ENCODE measurements around the gene LRRC53. TPM values are rescaled to one million over a fixed set of nuclear protein-coding genes. Genes with fewer than 3 reads are reported as not detected.

The LRRC53 gene, protein sequence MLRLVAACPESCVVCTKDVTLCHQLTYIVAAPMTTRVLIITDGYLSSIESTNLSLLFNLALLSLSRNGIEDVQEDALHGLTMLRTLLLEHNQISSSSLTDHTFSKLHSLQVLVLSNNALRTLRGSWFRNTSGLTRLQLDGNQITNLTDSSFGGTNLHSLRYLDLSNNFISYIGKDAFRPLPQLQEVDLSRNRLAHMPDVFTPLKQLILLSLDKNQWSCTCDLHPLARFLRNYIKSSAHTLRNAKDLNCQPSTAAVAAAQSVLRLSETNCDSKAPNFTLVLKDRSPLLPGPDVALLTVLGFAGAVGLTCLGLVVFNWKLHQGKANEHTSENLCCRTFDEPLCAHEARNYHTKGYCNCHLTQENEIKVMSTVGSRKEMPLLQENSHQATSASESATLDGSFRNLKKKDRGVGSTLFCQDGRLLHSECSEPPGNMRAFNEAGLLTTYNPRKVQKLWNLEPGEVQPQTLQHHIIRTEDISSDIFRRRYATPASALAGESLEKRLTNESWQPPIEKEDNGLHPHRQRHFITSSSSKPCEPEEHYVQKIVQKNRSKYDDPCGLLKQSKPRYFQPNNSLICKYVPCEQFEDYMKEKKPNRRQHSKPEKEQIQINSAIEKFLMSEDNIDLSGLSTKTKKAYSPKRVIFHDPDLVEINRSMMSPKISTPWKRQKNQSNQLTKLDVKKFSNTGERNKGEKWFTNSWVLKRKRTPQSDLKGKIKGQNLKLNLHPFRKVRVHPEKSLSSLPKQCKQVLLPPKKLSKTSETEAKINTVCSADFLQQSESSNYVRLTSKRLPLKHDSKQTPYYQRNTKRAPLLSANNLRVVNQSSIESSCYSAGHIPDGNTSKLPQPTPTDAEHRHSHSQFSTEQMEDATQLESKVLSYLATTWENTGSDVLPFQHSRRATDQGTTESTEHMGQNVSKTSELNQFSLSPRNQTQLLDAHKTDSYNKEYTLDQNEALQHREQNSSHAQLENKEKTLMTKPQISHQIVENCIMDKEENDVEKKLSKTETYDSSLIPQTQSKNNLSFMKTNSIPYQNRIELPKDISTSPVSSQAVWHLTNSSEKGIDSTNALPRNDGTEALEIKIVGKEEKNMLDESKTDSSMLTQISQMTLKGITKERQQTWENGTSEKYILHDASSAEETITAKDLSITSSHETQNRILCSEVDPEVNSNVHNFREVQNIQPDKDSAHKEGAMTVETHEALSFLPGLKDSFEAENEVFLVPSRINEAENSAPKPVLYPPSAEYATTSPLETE
- not detected in 2 replicates for total RNA-seq (2014; rRNA removed; shearing (Covaris generic))

DNA sequence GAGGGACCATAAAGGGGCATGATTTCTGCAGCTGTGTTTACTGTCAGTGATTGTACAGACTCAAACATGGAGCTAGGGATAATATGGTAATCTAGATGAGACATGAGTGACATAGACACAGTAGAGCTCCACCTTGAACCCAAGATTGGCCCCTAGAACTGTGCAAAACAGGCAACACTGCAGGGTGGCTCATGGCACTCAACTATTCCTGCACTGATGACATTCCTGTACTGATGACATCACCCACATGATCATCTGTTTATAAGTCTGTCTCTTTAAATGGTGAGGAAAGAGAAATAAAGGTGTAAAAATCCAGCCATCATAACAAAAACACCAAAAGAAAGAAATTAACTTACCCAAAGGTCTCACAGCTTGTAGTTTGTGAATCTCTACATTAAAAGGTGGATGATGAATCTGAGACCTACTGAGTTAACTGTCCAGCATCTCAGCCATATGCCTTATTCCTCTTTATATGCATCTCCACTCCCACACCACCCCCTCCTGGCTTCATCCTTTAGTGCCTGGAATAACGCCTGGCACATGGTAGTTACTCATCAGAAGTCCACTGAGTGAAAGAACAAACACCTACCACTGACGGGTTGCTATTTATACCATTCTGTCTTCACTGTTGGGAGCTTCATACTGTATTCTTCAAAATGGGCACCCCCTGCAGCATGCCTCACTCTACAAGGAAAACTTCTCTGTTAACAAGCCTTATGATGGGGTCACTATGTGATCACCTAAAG lies at the start of gene LRRC53:
TSS of gene LRRC53 (minus strand) at position 442 of the 746 bp plus-strand sequence. CDS start 29,262 bp downstream, outside the sequence.
- peaks cover 5% of the 10 kb centered on the region; the same call in 1 of the 2 replicates for H3K27me3 ChIP-seq (replicated peaks)
- no peaks in the 10 kb centered on the region for H3K36me3 ChIP-seq
- H3K4me1 ChIP-seq (replicated peaks) = no peaks in the 10 kb centered on the region
- H3K9me3 ChIP-seq (replicated peaks) = no peaks in the 10 kb centered on the region
- H3K4me3 ChIP-seq = no peak within 1 kb of the TSS
- no peak within 1 kb of the TSS for H3K27ac ChIP-seq
- DNase-seq (ENCODE audit: low read depth in 1 of 2, low spot score in 2 of 2) = no peak

DNA sequence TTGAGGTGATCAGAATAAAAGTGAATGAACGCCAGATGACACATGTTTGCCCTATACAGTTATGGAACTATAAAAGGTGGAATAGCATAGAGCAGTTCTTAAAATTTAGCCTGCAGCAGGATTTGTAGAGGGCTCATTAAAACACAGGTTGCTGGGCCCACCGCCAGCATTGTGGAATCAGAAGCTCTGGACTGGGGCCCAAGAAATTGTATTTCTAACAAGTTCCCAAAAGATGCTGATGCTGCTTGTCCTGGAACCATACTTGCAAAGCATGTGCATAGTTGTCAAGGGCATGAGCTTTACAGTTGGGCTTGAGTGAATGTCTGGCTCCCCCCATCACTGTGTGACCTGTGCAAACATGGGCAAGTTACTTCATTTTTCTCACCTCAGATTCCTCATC lies 37.5 kb upstream of the LRRC53 start:
- Histone ChIP-seq H3K4me1 (replicated peaks) (no peaks in the 10 kb centered on the region), H3K27ac (no peak overlapping the region), H3K27me3 (replicated peaks) (no peaks in the 10 kb centered on the region; the same call in 1 of the 2 replicates), H3K36me3 (no peaks in the 10 kb centered on the region), H3K4me3 (no peak overlapping the region), H3K9me3 (replicated peaks) (no peaks in the 10 kb centered on the region)
- no peak for DNase-seq (ENCODE audit: low read depth in 1 of 2, low spot score in 2 of 2)

DNA sequence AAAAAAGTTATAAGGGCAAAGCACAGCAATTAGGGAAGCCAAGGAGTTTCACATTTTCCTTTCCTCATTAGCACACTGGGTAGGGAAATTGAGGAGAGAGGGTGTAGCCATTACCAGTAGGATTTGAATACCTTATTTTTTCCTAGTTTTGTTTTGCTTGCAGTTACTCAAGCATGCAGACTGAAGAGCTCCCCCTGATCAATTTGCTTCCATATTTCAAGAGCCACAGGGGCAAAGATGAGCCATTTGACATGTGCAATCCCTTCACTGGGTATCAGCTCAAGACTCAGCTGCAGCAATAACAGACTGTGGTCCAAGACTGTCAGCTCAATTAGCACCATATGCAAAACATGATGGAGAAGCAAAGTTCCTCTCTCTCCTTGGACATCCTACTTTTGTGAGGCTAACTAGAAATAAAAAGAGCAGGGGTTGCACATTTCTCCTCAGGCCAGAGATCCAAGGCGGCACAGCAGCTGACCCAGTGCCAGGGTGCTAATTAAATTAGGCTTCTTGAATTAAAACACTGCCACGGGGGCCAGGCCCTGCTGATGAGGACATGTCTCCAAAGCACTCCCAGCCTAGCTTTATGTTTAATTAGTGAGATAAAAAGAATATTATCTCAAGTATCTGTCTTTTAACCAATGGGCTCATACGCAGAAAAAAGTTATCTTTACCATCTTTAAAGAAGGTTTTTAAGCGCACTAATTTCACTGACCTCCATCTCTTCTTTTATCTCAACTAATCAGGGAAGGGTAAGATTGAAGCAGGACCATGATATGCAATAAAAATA lies 36.7 kb upstream of the LRRC53 start:
- Histone ChIP-seq H3K9me3 (replicated peaks) (no peaks in the 10 kb centered on the region), H3K27me3 (replicated peaks) (no peaks in the 10 kb centered on the region; the same call in 1 of the 2 replicates), H3K27ac (no peak overlapping the region), H3K4me1 (replicated peaks) (no peaks in the 10 kb centered on the region), H3K4me3 (no peak overlapping the region), H3K36me3 (no peaks in the 10 kb centered on the region)
- DNase-seq (ENCODE audit: low read depth in 1 of 2, low spot score in 2 of 2) = no peak

DNA sequence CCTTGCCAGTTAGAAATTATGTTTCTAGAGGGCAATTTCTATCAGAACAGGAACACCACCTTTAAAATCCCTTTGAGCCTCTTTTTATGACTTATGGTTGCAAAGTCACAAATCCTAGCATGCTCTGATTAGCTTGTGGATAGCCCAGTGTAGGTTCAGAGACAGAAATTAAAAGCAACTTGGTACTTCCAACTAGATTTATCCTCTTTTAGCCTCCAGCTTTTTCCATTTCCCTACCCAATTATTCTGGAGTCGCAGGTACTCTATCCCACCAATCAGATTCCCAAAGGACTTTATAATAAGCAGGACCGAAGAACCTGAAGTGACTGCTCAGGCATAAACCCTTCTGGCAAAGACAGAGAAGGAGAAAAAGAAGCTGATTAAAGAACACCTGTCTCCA lies 33.4 kb upstream of the LRRC53 start:
- Histone ChIP-seq H3K27ac (no peak overlapping the region), H3K36me3 (no peaks in the 10 kb centered on the region), H3K4me1 (replicated peaks) (no peaks in the 10 kb centered on the region), H3K27me3 (replicated peaks) (no peaks in the 10 kb centered on the region), H3K4me3 (no peak overlapping the region), H3K9me3 (replicated peaks) (no peaks in the 10 kb centered on the region)
- DNase-seq (ENCODE audit: low read depth in 1 of 2, low spot score in 2 of 2) = no peak

DNA sequence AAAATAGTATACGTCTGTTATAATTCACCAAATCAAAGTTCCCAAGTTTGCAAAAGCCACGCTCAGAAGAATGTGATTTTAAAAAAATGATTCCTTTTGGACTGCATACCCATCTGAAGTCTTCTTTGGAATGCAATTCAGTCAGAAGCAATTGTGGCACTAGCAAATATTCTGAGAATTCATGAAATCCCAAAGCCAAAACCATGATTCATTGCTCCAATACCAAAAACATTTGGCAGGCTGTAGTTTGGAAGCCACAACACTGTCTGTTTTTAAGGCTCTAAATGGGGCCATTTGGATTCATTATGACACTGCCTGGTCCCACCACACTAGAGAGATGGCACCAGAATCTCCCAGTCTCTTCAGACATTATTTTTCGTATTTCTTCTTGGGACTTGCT lies 21.8 kb upstream of the LRRC53 start:
- H3K4me3 ChIP-seq = no peak overlapping the region
- peak in 1 of 2 experiments; percentile 52 for DNase-seq (ENCODE audit: low read depth in 1 of 2, low spot score in 2 of 2)
- H3K27me3 ChIP-seq (replicated peaks) = no peaks in the 10 kb centered on the region; the same call in 1 of the 2 replicates
- H3K27ac ChIP-seq = peak overlapping the region; percentile 71
- no peaks in the 10 kb centered on the region for H3K9me3 ChIP-seq (replicated peaks)
- H3K4me1 ChIP-seq (replicated peaks) = peaks cover 7% of the 10 kb centered on the region
- no peaks in the 10 kb centered on the region for H3K36me3 ChIP-seq

DNA sequence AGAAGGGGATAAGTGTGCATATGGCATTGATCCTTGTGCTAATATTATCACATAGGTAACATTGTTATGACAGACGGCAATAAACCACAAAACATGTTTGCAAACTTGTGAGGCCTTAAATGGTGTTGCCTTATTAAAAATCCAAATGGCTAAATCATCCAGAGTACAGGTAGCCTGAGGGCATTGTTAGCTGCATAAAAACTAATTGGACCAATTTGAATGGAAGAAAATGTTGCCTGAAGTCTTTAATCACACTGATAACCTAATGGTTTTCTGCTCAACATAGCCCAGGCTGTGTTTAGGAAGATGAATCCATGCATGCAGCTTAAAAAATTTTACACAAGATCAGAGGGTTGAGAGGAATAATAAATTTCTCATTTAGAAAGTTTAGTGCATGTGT lies 19.4 kb upstream of the LRRC53 start:
- Histone ChIP-seq H3K4me1 (replicated peaks) (peaks cover 13% of the 10 kb centered on the region), H3K9me3 (replicated peaks) (no peaks in the 10 kb centered on the region), H3K36me3 (no peaks in the 10 kb centered on the region), H3K27me3 (replicated peaks) (no peaks in the 10 kb centered on the region), H3K27ac (no peak overlapping the region), H3K4me3 (no peak overlapping the region)
- DNase-seq (ENCODE audit: low read depth in 1 of 2, low spot score in 2 of 2) = no peak

DNA sequence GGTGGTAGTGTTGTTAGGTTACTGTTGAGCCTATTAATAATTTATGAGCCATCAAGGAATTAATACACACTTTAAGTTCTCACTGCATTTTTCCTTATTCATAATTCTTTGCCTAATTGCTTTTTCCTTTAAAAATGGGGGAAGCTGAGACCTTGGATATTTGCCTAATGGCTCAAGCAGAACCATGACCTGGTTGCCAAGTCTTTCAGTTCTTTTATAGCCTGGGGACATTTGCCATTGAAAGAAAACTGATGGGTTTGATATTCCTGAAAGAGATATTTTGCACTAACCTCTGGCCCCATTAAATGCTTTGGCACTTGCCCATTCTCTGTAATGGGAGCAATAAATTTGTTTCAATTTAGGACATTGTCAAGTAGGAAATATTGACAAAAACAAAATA lies 18.5 kb upstream of the LRRC53 start:
- H3K27ac ChIP-seq = no peak overlapping the region
- no peak for DNase-seq (ENCODE audit: low read depth in 1 of 2, low spot score in 2 of 2)
- H3K27me3 ChIP-seq (replicated peaks) = no peaks in the 10 kb centered on the region
- H3K4me3 ChIP-seq = no peak overlapping the region
- peaks cover 13% of the 10 kb centered on the region for H3K4me1 ChIP-seq (replicated peaks)
- H3K36me3 ChIP-seq = no peaks in the 10 kb centered on the region
- H3K9me3 ChIP-seq (replicated peaks) = no peaks in the 10 kb centered on the region

DNA sequence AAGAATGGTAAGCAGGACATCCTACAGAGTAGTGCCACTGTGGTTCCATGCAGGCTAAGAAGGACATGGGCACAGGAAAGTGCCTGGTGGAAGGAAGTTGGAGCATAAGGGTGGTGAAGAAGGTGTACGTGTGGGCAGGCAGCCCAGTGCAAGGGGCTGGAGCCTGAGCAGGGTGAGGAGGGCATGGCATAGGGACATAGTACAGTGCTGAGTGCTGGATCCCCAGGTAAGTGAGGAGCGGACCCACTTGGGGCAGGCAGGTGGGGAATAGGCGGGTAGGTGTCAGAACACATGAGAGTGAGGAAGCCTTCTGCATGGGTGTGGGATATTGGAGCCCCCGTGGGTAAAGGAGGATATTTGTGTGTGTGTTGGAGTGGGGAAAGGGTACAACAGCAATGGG lies 15.7 kb upstream of the LRRC53 start:
- H3K36me3 ChIP-seq = no peaks in the 10 kb centered on the region
- H3K27me3 ChIP-seq (replicated peaks) = no peaks in the 10 kb centered on the region
- no peak for DNase-seq (ENCODE audit: low read depth in 1 of 2, low spot score in 2 of 2)
- H3K9me3 ChIP-seq (replicated peaks) = no peaks in the 10 kb centered on the region
- 0 out of 2 replicates have a peak, but pooled peaks cover 6% of the 10 kb centered on the region for H3K4me1 ChIP-seq (replicated peaks)
- H3K4me3 ChIP-seq = no peak overlapping the region
- no peak overlapping the region for H3K27ac ChIP-seq

DNA sequence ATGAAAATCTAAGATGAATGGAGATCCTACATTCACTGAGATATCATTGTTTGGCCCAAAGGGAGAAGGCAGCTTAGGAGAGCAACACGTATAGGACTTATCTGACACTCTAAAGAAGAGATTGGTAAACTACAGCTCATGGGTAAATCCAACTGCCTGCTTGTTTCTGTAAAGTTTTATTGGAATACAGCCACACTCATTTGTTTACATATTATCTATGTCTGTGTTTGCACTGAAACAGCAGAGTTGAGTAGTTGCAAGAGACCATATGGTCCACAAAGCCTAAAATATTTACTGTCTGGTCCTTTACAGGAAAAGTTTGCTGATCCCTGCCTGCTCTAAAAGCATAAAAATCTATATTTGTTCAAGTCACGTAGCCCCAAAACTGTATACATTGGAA lies 14.3 kb upstream of the LRRC53 start:
- Histone ChIP-seq H3K36me3 (no peaks in the 10 kb centered on the region), H3K4me3 (no peak overlapping the region), H3K27me3 (replicated peaks) (no peaks in the 10 kb centered on the region), H3K27ac (no peak overlapping the region), H3K9me3 (replicated peaks) (no peaks in the 10 kb centered on the region), H3K4me1 (replicated peaks) (0 out of 2 replicates have a peak, but pooled peaks cover 6% of the 10 kb centered on the region)
- DNase-seq (ENCODE audit: low read depth in 1 of 2, low spot score in 2 of 2) = no peak

DNA sequence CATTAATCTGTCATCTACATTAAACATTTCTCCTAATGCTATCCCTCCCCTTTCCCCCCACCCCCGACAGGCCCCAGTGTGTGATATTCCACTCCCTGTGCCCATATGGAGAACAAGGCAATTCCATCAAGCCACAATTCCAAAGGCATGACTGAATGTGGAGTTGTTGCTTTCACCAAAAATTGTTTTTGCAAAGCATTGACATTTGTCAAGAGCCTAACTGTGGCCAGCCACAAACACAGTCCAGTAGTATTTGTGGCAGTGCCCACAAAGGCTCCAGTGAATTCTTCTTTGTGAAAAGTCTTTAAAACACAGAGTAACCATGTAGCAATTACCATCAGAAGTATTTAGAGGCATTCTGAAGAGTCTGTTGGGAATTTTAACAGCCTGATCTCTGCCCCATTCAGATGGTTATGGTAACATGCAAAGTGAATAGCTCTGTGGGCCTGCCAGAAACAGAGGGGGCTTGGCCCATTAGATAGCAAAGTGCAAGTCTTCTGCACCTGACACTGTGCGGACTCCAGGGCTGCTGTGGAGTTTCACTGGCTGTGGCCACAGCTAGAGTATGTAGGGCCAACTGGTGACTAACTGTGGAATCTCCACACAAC lies 11.6 kb upstream of the LRRC53 start:
- H3K27ac ChIP-seq = no peak overlapping the region
- H3K27me3 ChIP-seq (replicated peaks) = no peaks in the 10 kb centered on the region
- H3K9me3 ChIP-seq (replicated peaks) = no peaks in the 10 kb centered on the region
- 0 out of 2 replicates have a peak, but pooled peaks cover 6% of the 10 kb centered on the region for H3K4me1 ChIP-seq (replicated peaks)
- H3K4me3 ChIP-seq = no peak overlapping the region
- no peaks in the 10 kb centered on the region for H3K36me3 ChIP-seq
- DNase-seq (ENCODE audit: low read depth in 1 of 2, low spot score in 2 of 2) = no peak

DNA sequence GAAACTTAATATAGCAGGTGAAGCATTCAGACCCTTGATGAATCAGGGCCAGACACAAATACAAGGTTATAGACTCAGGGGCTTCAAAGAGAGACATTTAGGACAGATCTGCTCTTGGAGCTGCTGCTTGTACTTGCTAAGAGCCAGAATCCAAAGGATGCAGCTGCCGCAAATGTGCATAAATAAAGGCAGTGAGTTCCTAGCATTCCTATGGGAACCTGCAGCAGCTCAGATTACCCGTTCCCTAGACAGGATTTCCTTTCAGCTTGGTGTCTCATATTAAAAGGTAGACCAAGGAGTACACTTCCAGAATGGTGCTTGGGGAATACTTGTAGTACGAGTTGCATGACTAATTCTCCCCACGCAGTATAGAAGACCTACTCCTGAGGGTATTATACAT lies 9.7 kb upstream of the LRRC53 start:
- H3K9me3 ChIP-seq (replicated peaks) = no peaks in the 10 kb centered on the region
- H3K27ac ChIP-seq = no peak overlapping the region
- no peak overlapping the region for H3K4me3 ChIP-seq
- DNase-seq (ENCODE audit: low read depth in 1 of 2, low spot score in 2 of 2) = no peak
- H3K36me3 ChIP-seq = no peaks in the 10 kb centered on the region
- 0 out of 2 replicates have a peak, but pooled peaks cover 3% of the 10 kb centered on the region for H3K4me1 ChIP-seq (replicated peaks)
- no peaks in the 10 kb centered on the region for H3K27me3 ChIP-seq (replicated peaks)

DNA sequence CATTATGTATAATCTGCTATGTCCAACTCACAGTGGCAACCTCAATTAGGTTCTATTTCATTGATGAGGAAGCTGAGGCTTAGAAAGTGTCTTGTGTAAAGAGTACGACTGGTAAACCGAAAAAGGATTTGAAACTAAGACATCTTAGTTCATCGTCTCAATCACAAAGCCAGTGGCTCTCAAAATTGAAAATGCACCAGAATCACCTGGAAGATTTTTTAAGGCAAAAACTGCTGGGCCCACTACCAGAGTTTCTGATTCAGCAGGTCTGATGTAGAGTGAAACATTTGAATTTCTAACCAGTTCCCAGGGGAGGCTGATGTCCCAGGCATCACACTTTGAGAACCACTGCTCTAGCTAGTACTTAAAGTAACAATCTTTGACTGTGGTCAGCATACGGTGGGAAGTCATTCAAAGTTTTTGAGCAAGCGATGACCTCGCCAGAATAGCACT lies 5.2 kb upstream of the LRRC53 start:
- Histone ChIP-seq H3K9me3 (replicated peaks) (no peaks in the 10 kb centered on the region), H3K4me1 (replicated peaks) (no peaks in the 10 kb centered on the region), H3K4me3 (no peak overlapping the region), H3K27ac (no peak overlapping the region), H3K27me3 (replicated peaks) (peaks cover 5% of the 10 kb centered on the region; the same call in 1 of the 2 replicates), H3K36me3 (no peaks in the 10 kb centered on the region)
- DNase-seq (ENCODE audit: low read depth in 1 of 2, low spot score in 2 of 2) = no peak

Measured in SJSA1 (cell line).